GM21619 (cell line): ENCODE results near the gene TRAPPC5.

Experiments
- ATAC-seq: cut with Tn5 transposase; IDR thresholded peaks from one replicate; pipeline ENCODE4 v1.9.1; 2021; ENCODE audit not compliant: unreplicated experiment

TRAPPC5 gene

DNA sequence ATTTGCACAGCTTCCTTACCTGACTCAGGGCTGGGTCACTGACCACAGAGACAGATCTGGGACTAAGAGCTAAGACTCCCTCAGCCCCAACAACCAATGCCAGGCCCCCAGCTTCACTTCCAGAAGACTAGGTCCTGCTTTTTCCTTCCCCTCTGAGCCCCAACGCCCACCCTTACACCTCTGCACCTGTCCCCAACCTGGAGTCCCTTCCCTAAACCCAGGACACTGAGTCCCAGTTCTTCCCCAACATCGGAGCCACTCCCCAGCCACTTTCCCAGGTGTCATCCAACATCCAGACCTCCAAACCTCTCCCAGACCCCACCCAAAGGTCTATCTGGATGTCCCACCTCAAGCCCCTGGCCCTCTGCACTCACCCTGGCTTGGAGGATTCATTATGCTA lies 18.4 kb downstream of the TRAPPC5 start:
- ATAC-seq, result no peak

DNA sequence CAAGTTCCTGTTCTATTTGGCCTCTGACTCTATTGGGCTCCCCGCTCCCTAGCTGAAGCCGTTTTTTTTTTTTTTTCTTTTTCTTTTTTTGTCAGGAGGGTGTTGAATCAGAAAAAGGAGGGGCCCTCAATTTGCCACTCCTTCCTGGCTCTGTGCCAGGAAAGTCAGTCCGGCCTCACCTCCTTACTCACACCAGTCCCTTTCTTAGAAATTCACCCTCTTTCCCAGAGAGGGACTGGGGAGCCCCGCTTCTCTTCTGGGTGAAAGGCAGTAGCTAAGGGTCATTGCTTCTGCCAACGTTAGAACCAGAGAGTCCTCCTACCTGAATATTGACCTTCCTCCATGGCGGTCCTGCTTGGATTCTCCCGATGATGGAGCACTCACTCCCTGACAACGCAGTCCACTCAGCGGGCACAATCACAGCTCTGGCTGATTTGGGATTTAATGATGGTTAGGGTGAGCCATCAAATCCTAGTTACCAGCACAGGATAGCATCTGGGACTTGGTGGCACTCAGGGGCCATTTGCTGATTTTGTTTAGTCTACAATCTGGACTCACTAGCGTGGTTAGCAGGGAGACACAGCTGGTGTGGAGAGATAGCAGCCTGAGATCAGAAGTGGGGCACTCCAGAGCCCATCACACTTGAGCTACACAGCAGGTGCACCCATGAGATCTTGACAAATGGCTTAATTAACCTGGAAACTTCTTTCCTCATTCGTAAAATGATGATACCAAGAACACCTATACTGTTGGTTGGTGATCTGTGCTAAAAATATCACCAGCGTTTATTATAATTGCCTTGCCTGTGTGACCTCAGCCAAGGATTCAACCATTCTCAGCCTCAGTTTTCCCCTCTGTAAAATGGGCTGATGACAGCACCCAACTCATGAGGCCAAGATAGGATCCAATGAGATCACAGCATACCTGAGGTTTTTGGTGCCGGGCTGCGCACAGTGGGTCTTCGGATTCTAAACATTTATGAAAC lies 19.1 kb downstream of the TRAPPC5 start:
- no peak for ATAC-seq

DNA sequence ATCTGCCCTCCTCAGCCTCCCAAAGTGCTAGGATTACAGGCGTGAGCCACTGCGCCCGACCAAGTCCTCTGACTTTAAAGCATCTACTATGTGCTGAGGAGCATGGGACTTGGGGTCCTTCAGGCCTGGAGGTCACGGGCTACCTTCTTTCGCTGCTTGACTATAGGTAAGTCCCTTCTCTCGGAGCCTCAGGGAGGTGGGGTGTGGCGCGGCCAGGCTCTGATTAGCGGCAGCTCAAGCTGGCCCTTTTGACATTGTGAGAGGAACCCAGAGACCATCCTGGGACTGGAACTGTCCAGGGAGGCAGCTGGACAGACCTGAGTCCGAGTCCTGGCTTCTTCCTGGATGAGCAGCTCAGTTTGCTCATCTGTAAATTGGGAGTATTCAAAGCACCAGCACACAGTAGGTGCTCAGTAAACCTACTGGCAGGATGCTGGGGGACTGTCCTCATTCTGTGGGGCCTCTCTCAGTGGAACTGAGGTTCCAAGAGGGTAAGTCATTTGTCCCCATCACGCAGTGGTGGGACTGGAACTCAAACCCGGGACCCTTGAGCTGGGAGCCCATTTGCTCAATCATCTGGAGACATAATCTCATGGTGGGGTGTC lies 20.5 kb downstream of the TRAPPC5 start:
- ATAC-seq, result no peak

DNA sequence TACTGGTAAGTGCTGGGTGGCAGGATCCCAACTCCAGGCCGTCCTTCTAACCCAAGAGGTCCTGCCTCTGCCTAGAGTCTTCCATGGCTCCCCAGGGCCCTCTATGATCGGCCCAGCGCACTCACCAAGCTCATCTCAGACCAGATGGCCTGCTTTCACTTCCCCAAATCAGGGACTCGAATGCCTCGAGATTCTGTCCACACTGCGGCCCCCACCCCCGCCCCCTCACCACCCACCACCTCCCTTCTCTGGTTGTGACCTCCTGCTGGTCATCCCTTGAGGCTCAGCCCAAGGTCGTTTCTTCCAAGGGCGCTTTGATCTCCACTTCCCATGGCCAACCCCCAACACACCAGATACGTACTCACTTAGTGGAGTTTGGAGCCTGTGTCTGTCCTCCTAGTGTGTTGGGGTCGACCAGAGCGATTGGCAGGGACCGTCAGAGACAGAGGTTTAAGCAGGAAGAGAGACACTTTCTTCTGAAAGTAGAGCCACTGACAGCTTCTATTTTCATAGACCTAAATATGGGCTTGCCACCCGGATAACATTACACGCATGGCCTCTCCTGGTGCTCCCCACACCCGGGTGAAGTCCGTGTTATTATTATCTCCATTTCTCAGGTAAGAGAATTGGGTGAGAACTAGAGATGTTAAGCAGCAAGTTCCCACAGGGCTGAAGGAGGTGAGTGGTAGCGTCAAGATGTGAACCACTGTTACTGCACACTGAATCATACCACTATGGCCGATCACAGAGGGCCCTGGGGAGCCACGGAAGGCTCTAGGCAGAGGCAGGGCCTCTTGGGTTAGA lies 21.2 kb downstream of the TRAPPC5 start, which contains the start of gene FCER2:
FCER2 (minus strand) TSS at position 478 of the 804 bp plus-strand sequence. CDS start 2,371 bp downstream, outside the sequence.
- peak; percentile 47 for ATAC-seq

DNA sequence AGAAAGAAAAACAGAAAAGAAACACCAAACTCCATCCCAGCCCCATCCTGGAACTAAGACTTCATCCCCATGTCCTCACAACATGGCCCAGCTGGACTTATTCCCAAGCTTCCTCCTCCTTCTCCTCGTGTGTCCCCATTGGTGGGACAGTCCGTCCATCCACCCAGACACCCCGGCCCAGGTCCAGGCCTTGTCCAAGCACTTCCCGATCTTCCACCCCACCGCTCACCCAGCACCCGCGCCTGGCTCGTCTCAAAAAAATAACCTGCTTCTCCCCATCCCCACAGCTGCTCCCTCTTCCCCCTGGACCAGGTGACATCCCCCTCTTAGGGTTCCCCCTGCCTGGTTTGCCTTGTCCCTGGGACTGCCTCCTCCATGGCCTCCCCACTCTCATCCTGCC lies 22.7 kb downstream of the TRAPPC5 start:
- ATAC-seq, result no peak

DNA sequence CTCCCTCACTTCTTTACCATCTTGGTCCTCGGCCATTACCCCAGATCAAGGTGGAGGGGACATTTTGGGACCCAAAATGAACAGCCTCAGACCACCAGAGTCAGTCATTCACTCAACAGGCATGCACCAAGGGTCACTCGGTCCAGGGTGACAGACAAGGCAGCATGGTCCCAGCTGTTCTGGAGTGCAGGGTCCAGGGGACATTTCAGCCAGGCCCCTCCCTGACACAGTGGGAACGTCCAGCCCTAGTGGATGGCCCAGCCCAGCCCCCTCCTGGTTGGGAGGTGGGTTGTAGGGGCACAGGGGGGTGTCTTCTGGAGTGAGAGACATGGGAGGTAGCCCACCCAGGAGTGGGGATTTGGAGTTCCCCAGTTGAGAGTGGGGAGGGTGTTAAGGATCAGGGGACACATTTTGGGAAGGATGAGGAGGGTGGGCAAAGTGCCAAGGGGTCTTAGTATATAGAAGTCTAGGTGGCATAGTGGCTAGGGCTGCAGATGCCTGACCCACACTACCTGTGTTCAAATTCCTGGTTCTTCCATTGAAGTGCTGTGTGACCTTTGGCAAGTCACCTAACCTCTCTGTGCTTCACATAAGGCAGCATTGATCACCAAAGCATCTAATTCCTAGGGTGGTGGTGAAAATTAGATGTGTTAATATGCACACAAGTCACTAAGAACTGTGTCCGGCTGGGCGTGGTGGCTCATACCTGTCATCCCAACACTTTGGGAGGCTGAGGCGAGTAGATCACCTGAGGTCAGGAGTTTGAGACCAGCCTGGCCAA lies 23.8 kb downstream of the TRAPPC5 start:
- ATAC-seq, result no peak

DNA sequence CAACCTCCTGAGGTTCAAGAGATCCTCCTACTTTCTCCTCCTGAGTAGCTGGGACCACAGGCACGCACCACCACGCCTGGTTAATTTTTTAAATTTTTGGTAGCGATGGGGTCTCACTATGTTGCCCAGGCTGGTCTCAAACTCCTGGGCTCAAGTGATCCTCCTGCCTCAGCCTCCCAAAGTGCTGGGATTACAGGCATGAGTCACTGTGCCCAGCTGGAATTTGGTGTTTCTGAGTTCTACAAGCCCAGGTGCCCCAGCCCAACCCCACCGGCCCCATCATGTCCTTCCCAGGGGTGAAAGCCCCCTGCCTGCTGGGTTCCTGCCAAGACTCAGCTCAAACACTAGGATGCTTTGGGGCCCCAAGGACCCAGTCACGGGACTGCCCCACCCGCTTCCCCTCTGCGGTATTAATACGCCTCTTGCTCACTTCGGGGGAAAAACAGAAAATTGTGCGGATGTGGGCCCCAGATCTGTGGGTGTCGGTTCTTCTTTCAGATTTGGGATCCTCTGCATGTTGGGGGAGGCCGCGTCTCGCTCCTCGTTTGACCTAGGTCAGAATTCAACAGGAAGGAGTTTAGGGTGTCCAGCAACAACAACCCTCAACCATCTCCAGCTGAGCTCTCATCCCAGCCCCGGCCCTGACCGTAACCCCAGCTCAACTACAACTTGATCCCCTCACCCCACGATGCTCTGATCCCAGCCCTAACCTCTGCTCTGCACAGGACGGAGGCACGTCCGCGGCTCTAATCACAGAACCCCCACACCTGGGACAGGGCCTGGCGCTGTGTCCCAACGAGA lies 25.0 kb downstream of the TRAPPC5 start:
- ATAC-seq, result no peak

DNA sequence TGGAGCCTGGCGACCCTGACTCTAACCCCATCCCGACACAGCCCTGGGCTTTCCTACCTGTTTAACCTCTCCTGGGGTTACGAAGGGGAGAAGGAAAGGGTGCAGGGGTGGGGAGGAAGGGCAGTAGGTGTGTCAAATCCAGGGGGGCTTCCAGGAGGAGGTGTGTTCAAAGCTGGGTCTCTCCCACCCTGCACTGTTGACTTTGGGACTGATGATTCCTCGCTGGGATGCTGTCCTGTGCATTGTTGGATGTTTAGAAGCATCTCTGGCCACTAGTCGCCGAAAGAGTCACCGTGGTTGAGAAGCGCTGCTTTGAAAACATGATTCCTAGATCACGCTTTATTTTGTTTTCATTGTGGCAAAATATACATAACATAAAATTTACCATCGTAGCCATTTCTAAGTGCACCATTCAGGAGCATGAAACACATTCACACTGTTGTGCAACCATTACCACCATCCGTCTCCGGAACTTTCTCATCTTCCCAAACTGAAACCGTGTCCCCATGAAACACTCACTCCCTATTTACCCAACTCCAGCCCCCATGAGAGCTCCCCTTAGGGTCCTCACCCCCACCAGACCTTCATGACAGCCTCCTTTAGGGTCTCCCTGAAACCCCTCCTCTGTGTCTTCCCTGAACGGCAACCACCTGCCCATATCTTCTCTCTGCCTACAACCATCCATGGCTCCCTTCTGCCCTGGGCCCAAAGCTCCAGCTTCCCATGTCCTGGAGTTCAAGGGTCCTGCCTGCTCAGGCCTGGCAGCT lies 25.7 kb downstream of the TRAPPC5 start:
- ATAC-seq, result no peak

DNA sequence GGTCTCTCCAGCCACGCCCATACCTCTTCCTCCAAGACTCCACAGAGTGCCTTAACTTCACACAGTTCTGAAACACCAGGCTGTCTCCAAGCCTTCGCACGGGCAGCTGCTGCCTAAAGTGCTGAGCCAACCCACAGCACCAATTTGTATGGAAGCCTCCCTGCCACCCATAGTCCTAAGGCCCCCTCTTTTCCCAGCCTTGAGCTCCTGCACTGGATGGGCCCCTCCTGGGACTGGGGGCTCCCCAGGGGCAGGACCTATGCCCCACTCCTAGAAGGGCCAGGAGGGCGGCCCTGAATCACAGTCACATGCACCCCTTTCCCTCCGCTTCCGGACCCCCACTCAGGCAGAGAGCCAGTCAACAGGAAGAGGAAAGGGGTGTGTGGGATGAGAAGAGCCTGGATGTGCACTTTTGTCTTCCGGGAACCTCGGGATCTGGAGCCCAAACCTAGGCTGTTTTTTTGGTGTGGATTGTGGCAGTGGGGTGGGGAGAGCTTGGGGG lies 26.4 kb downstream of the TRAPPC5 start:
- ATAC-seq, result no peak

DNA sequence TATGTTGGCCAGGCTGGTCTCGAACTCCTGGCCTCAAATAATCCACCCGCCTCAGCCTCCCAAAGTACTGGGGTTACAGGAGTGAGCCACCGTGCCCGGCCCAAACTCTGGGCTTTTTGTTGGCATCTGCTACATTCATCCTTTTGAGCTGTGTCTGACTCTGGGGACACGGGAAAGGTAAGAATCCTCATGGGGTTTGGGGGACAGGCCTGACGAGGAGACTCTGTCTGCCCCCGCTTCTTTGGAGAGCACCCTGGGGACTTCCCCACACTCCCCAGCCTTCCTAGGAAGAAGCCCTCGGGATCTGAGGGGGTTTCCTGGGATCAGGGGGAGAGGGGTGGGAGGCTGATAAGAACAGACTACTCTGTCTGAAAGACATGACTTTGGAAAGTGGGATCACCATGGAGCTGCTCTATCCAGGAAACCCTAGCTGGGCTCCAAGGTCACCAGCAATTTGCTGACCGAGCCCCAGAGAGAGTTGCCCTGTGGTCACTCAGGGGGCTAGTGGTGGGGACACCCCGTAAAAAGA lies 29.4 kb downstream of the TRAPPC5 start:
- ATAC-seq, result no peak

DNA sequence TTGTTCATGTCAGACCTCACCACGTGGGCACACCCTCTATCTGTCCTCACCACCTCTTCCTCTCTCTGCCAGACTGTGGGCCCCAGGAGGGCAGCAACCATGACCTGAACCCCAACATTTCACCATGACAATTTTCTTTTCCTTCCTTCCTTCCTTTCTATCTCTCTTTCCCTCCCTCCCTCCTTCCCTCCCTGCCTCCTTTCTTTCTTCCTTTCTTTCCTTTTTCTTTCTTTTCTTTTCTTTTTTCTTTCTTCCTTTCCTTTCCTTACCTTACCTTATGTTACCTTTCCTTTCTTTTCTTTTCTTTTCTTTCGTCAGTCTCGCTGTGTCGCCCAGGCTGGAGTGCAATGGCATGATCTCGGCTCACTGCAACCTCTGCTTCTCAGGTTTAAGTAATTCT lies 30.0 kb downstream of the TRAPPC5 start:
- no peak for ATAC-seq

DNA sequence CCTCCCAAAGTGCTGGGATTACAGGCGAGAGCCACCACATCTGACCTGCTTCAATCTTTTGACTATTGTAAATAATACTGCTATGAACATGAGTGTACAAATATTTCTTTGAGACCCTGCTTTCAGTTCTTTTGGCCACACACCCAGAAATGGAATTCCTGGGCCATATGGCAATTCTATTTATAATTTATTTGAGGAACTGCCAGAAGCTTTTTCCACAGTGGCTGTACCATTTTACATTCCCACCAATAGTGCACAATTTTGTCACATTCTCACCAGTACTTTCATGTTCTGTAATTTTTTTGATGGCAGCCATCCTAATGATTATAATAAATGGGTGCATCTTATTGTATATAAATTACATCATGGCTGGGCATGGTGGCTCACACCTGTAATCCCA lies 35.0 kb downstream of the TRAPPC5 start:
- no peak for ATAC-seq

DNA sequence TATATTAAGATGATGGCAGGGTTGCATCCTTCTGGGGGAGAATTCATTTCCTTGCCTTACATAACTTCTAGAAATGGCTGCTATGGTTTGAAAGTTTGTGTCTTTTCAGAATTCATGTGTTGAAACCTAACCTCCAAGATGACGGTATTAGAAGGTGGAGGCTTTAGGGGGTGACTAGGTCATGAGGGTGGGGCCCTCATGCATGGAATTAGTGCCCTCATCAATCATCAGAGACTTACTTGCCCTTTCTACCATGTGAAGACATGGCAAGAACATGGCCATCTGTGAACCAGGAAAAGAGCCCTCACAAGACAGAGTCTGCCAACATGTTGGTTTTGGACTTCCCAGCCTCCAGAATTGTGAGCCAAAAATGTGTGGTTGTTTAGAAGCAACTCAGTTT lies 36.1 kb downstream of the TRAPPC5 start:
- no peak for ATAC-seq

DNA sequence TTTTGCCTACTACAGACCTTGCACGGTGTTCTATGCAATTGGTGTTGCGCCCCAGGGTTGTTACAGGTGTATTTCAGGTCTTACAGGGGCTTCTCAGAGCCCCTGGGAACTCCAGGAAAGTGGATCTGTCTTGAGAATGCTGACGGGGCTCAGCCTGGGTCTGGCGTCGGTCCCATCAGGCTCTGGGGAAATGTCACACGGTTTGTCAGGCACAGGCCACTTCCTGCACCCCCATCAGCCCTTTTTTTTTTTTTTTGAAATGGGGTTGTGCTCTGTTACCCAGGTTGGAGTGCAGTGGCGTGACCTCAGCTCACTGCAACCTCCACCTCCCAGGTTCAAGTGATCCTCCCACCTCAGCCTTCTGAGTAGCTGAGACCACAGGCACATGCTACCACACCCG lies 38.0 kb downstream of the TRAPPC5 start:
- ATAC-seq, result no peak

DNA sequence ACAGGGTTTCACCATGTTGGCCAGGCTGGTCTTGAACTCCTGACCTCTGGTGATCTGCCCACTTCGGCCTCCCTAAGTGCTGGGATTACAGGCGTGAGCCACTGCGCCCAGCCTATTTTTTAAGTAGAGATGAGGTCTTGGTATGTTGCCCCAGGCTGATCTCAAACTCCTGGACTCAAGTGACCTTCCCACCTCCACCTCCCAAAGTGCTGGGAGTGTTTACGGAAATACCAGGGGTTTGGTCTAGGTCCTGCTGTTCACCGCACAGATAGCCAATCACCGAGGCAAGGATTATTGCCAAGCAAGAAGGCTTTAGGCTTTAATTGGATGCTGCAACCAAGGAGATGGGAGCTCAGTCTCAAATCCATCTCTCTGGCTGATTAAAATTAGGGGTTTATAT lies 39.7 kb downstream of the TRAPPC5 start:
- no peak for ATAC-seq

DNA sequence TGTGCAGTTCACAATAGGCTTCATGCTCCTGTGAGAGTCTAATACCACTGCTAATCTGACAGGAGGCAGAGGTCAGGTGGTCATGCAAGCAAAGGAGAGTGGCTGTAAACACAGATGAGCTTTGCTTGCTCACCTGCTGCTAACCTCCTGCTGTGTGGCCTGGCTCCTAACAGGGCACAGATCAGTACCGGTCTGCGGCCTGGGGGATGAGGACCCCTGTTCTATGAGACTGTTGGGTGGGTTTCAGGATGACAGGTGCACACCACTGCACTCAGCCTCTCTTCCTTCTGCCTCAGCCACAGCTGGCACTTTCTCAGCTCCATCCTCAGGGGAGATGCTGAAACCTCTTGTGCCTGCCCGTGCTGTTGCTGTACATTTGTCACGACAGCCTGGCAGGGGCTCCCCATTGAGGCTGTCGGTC lies 41.6 kb downstream of the TRAPPC5 start:
- ATAC-seq, result no peak

DNA sequence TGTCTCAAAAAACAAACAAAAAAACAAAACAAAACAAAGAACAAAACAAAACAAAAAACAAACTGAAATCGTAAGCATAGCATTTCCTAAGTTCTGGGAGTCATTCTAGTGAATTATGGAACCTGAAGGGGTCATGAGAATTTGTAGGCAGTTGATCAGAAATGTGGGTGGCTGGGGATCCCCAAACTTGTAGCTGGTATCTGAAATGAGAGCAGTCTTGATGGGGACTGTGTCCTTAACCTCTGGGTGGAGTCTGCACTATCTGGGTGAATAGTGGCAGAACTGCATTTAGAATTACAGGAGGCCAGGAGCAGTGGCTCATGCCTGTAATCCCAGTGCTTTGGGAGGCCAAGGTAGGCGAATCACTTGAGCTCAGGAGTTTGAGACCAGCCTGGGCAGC lies 45.2 kb downstream of the TRAPPC5 start:
- no peak for ATAC-seq

DNA sequence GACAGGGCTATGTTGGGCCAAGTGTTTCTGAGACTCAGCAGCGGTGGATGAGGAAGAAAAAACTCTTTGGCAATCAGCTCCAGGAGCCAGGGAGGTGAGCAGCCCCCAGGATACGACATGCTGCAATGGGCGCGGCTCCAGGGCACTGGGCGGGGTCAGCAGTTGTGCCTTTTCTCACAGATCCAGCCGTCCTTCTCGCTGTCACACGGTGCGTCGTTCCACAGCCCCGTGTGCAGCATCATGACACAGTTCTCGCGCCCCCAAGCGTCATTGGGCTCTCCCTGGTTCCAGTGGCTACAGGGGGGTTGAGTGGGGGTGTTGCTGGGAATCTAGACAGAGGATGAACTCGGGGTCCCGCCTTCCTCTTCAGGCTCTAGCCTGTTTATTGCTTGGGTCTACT lies 48.6 kb downstream of the TRAPPC5 start:
- ATAC-seq, result no peak

DNA sequence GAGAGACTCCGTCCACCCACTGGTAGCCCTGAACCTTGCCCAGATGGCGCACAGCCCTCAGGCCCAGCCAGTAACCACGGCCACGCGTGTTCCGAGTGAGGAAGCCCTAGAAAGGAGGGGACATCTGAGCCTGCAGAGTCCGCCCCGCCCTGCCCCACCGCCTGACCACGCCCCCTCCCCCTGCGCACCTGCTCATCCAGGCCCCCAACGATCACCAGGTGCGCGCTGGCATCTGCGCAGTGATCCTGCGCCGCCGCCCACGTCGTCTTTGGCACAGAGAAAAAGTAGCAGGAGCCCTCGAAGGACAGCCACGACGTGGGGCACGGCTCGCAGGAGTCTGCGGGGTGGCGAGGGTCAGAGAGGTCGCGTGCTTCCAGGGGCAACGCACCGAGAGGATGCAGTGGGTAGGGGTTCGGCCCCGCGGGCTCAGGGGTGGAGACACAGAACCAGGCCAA lies 49.2 kb downstream of the TRAPPC5 start:
- ATAC-seq, result no peak
